Stomach (tissue), 9 donors: Measurements from ENCODE around the gene ZNF691. TPM values are rescaled to one million over a fixed set of nuclear protein-coding genes. Genes with fewer than 3 reads are reported as not detected.

Source experiments
- DNase-seq, 2 donors: peaks; one replicate each; pipeline versions ENCODE4 v3.0.0 to v3.0.0-alpha.2; 2013 to 2019
- H3K27ac ChIP-seq, 5 donors: fragments of 200-600 bp in 4 of 5; sonication (generic) in 4 of 5; one replicate each; pipeline ENCODE4 v1.5.1; 2013 to 2019; ENCODE audit warnings: mild to moderate bottlenecking in 1 of 5, moderate library complexity in 1 of 5
- H3K27me3 ChIP-seq, 3 donors: fragments of 200-600 bp; sonication (generic); one replicate each; pipeline ENCODE4 v1.5.1; 2017 to 2019; ENCODE audit warnings: mixed run types in 1 of 3
- H3K36me3 ChIP-seq, 4 donors: fragments of 200-600 bp; sonication (generic); 1 replicate in 3 of 4; 2 replicates in 1 of 4; pipeline ENCODE4 v1.5.1; 2016 to 2019
- H3K4me1 ChIP-seq, 4 donors: fragments of 200-600 bp; sonication (generic); one replicate each; pipeline ENCODE4 v1.5.1; 2016 to 2019
- H3K4me3 ChIP-seq, 4 donors: fragments of 200-600 bp; sonication (generic) in 3 of 4; one replicate each; pipeline ENCODE4 v1.5.1; 2016 to 2019; ENCODE audit warnings: mild to moderate bottlenecking in 1 of 4
- H3K9me3 ChIP-seq, 4 donors: fragments of 200-600 bp; sonication (generic); one replicate each; pipeline ENCODE4 v1.5.1; 2016 to 2019
- CTCF ChIP-seq, 7 experiments: fragments of 450-650 bp in 4 of 7; fragments of 200-600 bp in 3 of 7; sonication (generic) in 3 of 7; IDR thresholded peaks; one replicate each; pipeline ENCODE4 v1.5.1; 2016 to 2019; ENCODE audit warnings: antibody characterized with exemption in 7 of 7, control low read depth in 2 of 7, mild to moderate bottlenecking in 1 of 7
- EP300 ChIP-seq: sonication (generic); formaldehyde crosslinking; IDR thresholded peaks from one replicate; pipeline ENCODE4 v1.6.1; 2017; ENCODE audit warnings: antibody characterized with exemption
- POLR2A ChIP-seq, 4 donors: fragments of 450-650 bp; IDR thresholded peaks; one replicate each; pipeline ENCODE4 v1.6.1; 2016; ENCODE audit warnings: antibody characterized with exemption in 4 of 4, control low read depth in 2 of 4, mild to moderate bottlenecking in 1 of 4, moderate library complexity in 1 of 4
- POLR2AphosphoS5 ChIP-seq, 3 donors: sonication (generic); formaldehyde crosslinking; IDR thresholded peaks; one replicate each; pipeline ENCODE4 v1.6.1; 2016; ENCODE audit warnings: antibody characterized with exemption in 3 of 3
- WGBS, 5 donors: extraction: QIAGEN DNeasy Blood & Tissue Kit in 3 of 5; methylation state at CpG; one replicate each; pipeline versions ENCODE4 v1.1.5 to v1.1.7; 2013 to 2018; 5-methylcytosine and 5-hydroxymethylcytosine counted together
- intact Hi-C: fragments of 100-400 bp; cut with DNase I; formaldehyde crosslinking; loops from one replicate; pipeline ENCODE4 v1.15.1; 2023; ENCODE audit warnings: low total_unique reads
- polyA plus RNA-seq, 3 donors: library from polyadenylated mRNA; stranded (reverse); fragments of 200-250 nt; gene quantifications; one replicate each; pipeline ENCODE4 v1.2.3, GENCODE V29; 2013
- total RNA-seq, 5 donors: library from RNA; depleted of rRNA; stranded (reverse); fragments of >200 nt; gene quantifications; one replicate each; pipeline versions ENCODE4 v1.1.0 to v1.2.3, GENCODE V29; 2014 to 2016
- donor health status: healthy with polysubstance abuse.
- donor health status: Bipolar disorder and iron deficiency.
- donor health status: healthy.

ZNF691 gene
- total and polyA plus RNA-seq, 8 donors: 1.2 to 12.8 (median 5.7) TPM

GRCh38 chr1:42825036-42825851 is 21.2 kb upstream of the ZNF691 start:
- 58 to 73% (median 65%) methylated on average over 10 of the region's 10 CpGs for WGBS, 5 donors
- Histone ChIP-seq H3K4me3 (no peak overlapping the region), H3K9me3 (no peaks in the 10 kb centered on the region), H3K27ac (no peak overlapping the region), H3K27me3 (no peaks in the 10 kb centered on the region), H3K4me1 (peaks cover 0 to 15% (median 6%) of the 10 kb centered on the region in 4 donors), H3K36me3 (peaks cover 0 to 19% (median 10%) of the 10 kb centered on the region in 4 donors)
- DNase-seq: no peak
- TF ChIP-seq EP300 (no peak), POLR2AphosphoS5 (IDR thresholded peaks at IDR 0.05) (no peak), CTCF (IDR thresholded peaks at IDR 0.05) (no peak), POLR2A (IDR thresholded peaks at IDR 0.05) (no peak)
- intact Hi-C loops: no loop called here

- Histone ChIP-seq H3K27ac (no peak overlapping the region), H3K4me1 (no peaks in the 10 kb centered on the region), H3K9me3 (no peaks in the 10 kb centered on the region), H3K36me3 (peaks cover 0 to 38% (median 22%) of the 10 kb centered on the region in 4 donors), H3K4me3 (no peak overlapping the region), H3K27me3 (no peaks in the 10 kb centered on the region)
- no peak for TF ChIP-seq POLR2A (IDR thresholded peaks at IDR 0.05)
- TF ChIP-seq POLR2AphosphoS5 (IDR thresholded peaks at IDR 0.05): no peak
- TF ChIP-seq CTCF (IDR thresholded peaks at IDR 0.05): no peak
- no peak for TF ChIP-seq EP300
- intact Hi-C loops: no loop called here
- 90 to 94% (median 92%) methylated on average over 17 of the region's 17 CpGs for WGBS, 5 donors
- DNase-seq: no peak
Observed at GRCh38 chr1:42830631-42831030, 15.8 kb upstream of the ZNF691 start.

GRCh38 chr1:42831273-42831672 is 15.1 kb upstream of the ZNF691 start:
- intact Hi-C loops: no loop called here
- Histone ChIP-seq H3K4me1 (no peaks in the 10 kb centered on the region), H3K4me3 (no peak overlapping the region), H3K9me3 (no peaks in the 10 kb centered on the region), H3K27me3 (no peaks in the 10 kb centered on the region), H3K27ac (no peak overlapping the region), H3K36me3 (peaks cover 0 to 38% (median 22%) of the 10 kb centered on the region in 4 donors)
- no peak for TF ChIP-seq CTCF (IDR thresholded peaks at IDR 0.05)
- no peak for TF ChIP-seq EP300
- no peak for TF ChIP-seq POLR2AphosphoS5 (IDR thresholded peaks at IDR 0.05)
- DNase-seq: no peak

GRCh38 chr1:42832641-42833240 is 13.7 kb upstream of the ZNF691 start:
- intact Hi-C loops: no loop called here
- Histone ChIP-seq H3K4me1 (no peaks in the 10 kb centered on the region), H3K27me3 (no peaks in the 10 kb centered on the region), H3K4me3 (no peak overlapping the region), H3K36me3 (peaks cover 0 to 32% (median 22%) of the 10 kb centered on the region in 4 donors), H3K27ac (no peak overlapping the region), H3K9me3 (no peaks in the 10 kb centered on the region)
- WGBS, 5 donors: 94 to 96% (median 95%) methylated on average over 3 of the region's 3 CpGs
- no peak for TF ChIP-seq CTCF (IDR thresholded peaks at IDR 0.05)
- no peak for DNase-seq
